ENCODE data around the gene OR52I1.

OR52I1 gene

DNA sequence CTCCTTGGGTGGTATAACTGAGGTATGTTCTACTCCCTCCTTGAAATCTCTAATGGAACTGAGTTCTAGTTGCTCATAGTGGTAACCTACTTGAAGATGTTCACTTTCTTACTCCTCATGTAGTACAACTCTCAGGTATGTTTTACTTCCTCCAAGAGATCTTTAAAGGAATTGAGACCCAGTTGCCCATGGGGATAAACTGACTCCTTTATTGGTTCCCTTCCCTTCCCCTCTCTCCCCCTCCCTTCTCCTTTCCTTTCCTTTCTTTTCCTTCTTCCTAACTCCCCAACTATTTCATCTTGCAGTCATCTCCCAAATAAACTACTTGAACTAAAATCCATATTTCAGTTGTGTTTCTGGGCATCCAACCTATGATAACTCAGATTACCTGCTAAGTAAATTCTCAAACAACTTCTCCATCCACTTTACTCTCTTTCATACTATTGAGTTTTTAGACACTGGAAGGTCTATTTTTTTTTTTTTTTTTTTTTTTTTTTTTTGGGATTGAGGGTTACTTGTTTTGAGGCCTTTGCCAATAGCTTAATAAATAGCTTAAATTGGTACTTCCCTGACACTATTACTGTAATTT lies 22.1 kb downstream of the OR52I1 start:
- no peak for DNase-seq

DNA sequence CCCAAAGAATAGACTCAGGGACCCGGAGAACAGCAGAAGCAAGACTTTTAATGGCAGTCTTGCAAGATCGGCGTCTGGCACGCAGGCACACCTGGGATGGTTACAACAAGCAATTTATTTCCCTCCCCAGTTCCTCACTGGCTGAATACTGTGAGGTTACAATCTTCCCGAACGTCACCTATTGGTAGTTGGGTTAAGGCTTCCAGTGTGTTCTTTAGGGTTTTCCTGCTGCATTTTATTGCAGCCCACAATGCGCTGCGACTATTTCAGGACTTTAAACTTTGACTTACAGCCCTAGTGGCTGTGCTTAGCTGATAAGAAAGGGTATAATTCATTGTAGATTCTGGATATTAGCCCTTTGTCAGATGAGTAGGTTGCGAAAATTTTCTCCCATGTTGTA lies 25.7 kb downstream of the OR52I1 start:
- DNase-seq, result no peak

DNA sequence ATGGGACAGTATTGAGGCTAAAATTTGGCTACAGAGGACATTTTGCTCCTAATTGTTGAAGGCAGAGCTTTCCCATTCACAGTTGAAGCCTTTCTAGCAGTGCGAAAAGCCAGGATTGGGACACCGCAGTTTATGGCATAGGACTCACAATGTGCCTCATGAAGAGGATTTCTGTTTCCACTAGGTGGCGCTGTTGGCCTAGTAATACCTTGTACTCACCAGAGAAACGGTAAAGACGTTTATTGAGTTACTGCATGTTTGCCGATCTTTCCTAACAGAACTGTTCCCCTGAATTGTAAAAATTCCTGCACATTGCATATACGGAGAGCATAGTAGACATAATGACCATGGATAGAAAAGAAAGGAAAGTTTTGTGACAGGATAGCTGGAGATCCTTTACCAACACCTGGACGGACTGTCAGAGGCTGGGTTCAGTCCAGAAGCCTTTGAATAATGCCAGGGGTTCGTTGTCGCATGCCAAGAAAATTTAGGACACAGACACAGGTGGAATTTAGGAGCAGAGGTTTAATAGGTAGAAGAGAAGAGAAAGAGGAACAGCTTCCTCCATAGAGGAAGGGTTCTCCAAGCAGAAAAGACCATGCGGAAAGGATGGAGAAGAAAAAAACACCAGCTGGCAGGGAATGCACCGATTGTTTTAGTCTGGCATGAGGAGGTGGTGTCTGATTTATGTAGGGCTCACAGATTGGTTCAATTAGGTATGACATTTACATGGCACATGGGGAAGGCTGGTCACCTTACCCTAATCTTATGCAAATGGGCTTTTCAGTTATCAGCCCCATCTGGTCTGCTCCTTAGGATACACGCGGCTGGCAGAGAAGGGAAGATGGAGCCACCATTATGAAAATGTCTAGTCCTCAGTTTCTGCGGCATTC lies 32.6 kb downstream of the OR52I1 start:
- peak; percentile 14 to 29 for DNase-seq

DNA sequence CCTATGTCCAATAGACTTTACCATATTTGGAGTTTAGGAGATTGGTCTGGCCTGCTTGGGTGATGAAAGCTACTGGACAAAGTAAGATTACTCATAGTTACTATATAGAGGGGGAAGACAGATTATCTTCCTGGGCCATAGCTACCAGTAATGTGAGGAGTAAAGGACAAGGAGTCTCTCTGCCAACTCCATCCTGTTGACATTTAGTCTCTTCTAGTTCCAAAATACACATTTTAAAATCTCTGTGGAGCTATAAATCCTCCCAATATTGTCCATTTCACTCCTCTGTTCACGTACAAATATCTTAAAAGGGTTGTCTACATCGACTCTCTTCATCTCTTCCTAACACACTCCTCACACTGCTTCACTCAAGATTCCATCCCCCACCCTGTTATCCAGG lies 42.3 kb downstream of the OR52I1 start:
- no peak for DNase-seq

DNA sequence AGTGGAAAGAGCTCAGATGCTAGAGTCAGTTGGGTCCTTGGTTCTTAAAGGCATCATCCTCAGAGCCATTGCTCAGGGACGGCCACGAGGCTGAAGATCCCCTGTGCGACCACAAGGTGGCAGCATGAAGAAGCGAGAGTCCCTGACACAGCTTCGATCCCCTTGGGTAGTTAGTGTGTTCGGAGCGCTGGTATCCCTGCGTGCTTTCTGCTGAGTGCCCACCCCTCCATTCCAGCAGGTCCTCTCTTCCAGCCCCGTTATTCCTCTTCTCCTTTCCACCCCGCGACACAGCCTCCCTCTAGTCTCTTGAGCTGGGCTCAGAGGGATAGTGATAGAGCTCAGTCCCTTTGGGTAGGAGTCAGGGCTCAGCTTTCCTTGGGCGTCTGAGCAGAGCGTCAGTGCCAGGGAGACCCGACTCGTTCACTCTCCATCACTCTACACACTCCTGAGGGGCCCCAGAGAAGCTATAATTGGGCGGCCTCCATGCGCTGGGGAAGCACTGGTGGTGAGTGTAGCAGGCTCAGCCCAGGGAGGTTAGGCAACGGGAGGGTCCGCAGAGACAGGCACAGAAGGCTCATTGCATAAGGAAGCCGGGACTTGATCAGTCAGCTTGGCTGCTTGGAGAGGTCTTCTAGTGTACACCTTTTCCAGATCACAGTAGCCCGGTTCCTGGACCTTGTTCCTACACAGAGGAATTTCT lies 43.3 kb downstream of the OR52I1 start, which contains the start of gene OR51D1:
Gene OR51D1 (plus strand): TSS at position 516 of the 700 bp plus-strand sequence. CDS start 2,314 bp downstream, outside the sequence.
- DNase-seq, result peak; percentile 48 to 67

DNA sequence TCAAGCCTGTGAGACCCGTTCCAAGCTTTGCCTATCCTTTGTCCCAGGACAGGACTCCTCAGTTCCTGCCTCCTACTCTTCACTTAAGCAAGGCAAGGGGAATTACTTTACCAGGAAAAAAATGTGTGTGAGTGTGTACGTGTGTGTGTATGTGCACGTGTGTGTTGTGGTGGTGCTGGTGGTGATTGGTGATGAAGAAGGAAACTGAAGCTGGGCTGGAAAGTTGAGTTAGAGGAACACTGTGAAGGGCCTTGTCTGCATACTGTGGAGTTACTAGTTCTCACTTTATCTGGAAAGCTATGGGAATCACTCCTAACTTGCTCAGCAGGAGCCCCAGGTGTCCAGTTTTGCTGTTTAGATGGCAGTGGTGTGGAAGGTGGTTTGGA lies 43.8 kb downstream of the OR52I1 start:
- DNase-seq, result no peak

DNA sequence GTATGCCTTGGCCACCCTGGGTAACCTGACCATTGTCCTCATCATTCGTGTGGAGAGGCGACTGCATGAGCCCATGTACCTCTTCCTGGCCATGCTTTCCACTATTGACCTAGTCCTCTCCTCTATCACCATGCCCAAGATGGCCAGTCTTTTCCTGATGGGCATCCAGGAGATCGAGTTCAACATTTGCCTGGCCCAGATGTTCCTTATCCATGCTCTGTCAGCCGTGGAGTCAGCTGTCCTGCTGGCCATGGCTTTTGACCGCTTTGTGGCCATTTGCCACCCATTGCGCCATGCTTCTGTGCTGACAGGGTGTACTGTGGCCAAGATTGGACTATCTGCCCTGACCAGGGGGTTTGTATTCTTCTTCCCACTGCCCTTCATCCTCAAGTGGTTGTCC lies 46.1 kb downstream of the OR52I1 start:
- no peak for DNase-seq

DNA sequence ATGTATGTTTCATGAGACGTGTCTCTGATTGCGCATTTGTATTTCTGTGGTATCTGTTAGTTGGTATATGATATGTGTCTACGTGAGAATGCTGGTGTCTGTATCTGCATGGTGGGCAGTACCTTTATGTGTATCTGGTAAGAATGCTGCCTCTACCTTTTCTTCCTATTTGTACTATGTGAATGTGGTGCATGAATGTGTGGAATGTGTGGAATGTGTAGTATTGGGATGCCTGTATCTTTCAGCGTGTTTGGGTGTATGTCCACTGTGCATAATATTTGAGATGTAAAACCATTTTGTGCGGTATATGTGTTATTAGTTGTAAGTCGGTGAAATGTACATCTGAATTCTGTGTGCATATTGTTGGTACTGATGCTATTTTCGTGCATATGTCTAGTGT lies 47.7 kb downstream of the OR52I1 start:
- DNase-seq, result no peak

DNA sequence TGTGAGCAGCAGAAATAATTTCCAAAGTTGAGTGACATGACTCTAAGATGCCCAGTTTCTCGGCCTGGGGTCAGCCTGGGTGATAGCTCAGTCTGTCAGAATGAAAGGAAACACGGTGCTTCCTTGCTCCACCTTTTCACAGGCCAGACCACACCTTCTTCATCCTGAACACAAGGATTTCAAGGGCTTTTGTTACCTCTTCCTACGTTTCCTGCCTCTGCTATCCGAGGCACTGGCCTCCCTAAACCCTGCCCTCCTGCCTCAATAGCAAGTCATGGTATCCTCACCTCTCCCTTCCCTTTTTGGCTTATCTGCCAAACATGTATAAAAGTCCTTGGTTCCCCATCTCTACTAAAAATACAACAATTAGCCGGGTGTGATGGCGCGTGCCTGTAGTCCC lies 48.2 kb downstream of the OR52I1 start:
- DNase-seq, result no peak

DNA sequence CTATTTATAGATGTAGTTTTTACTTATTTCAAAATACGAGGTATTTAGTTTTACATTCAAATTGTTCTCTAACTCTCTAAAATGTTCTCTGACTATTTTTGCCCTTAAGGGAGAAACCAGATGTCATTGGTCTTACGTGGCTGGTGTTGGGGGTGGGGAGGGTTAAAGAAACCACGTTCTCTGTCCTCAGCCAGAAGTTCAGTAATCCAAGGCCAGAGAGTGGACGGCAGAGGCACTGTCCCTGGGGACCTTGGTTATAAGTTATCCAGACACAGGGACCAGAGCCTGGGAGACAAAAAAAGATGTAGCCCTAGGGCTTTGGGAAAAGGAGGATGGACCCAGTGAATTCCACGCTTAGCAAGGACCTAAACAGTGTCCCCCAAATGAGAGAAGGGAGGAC lies 49.2 kb downstream of the OR52I1 start:
- DNase-seq, result no peak

DNA sequence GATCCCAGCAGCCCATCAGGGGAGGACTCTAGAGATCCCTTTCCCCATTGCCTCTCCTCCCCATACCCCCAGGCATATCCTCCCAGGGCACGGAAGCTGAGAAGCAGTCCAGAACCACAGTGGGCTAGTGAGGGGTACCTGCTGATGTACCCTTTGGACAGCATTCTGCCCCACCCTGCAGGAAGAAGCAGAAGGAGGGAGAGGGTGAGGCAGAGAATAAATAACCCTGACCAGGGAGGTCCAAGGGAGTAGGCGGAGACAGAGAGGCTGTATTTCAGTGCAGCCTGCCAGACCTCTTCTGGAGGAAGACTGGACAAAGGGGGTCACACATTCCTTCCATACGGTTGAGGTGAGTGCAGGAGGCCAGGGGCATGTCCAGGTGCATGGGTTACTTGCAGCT lies 49.8 kb downstream of the OR52I1 start, which contains the start of gene OR51E1:
Gene OR51E1 (plus strand): TSS at position 301 of the 400 bp plus-strand sequence. CDS start 8,545 bp downstream, outside the sequence.
- DNase-seq, result no peak

DNA sequence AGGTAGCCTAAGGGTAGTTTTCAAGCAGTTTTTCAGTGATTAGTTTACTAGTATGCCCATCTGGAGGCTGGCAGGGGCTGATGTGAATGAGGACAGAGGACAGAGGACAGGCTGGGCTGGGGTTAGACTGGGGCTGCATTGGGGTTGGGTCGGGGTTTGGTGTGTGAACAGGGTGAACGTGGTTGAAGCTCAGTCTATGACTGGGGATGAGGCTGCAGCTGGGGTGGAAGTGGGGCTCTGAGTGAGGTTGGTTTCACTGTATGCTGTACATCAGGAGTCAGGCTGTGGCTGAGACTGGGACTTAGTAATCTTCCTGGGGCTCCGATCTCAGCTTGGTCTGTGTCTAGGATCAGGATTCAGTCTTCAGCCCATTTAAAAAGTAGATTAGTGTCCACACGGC lies 50.4 kb downstream of the OR52I1 start:
- no peak for DNase-seq
